Suprapubic skin (tissue), 4 donors: ENCODE data around the gene TGFBRAP1. TPM values are rescaled to one million over a fixed set of nuclear protein-coding genes. Genes with fewer than 3 reads are reported as not detected.
"Not testable (repeated sequence)": the region's sequence is repeated elsewhere in the genome, so short reads cannot be mapped to it uniquely, and the experiment has no call there.

Source experiments
- DNase-seq, 2 donors: peaks; one replicate each; pipeline ENCODE4 v3.0.0-alpha.2; 2019; ENCODE audit warnings: low spot score in 2 of 2
- H3K27ac ChIP-seq: fragments of 200-600 bp; sonication (generic); one replicate; pipeline ENCODE4 v1.5.1; 2019
- H3K27me3 ChIP-seq: fragments of 200-600 bp; sonication (generic); one replicate; pipeline ENCODE4 v1.5.1; 2019
- H3K36me3 ChIP-seq: fragments of 200-600 bp; sonication (generic); one replicate; pipeline ENCODE4 v1.5.1; 2019
- H3K4me1 ChIP-seq: fragments of 200-600 bp; sonication (generic); one replicate; pipeline ENCODE4 v1.5.1; 2019
- H3K4me3 ChIP-seq: fragments of 200-600 bp; sonication (generic); one replicate; pipeline ENCODE4 v1.5.1; 2019; ENCODE audit warnings: mild to moderate bottlenecking
- H3K9me3 ChIP-seq: fragments of 200-600 bp; sonication (generic); one replicate; pipeline ENCODE4 v1.5.1; 2019
- EP300 ChIP-seq: sonication (generic); formaldehyde crosslinking; IDR thresholded peaks from one replicate; pipeline ENCODE4 v1.6.1; 2017; ENCODE audit warnings: antibody characterized with exemption
- POLR2A ChIP-seq, 2 donors: fragments of 450-650 bp; IDR thresholded peaks; one replicate each; pipeline ENCODE4 v1.6.1; 2017; ENCODE audit warnings: antibody characterized with exemption in 2 of 2, mild to moderate bottlenecking in 2 of 2, moderate library complexity in 2 of 2
- POLR2AphosphoS5 ChIP-seq, 3 donors: sonication (generic); formaldehyde crosslinking; IDR thresholded peaks; one replicate each; pipeline ENCODE4 v1.6.1; 2017; ENCODE audit warnings: antibody characterized with exemption in 3 of 3
- WGBS: methylation state at CpG from one replicate; pipeline ENCODE4 v1.1.5; 2018; 5-methylcytosine and 5-hydroxymethylcytosine counted together
- total RNA-seq, 4 donors: library from RNA; depleted of rRNA; stranded (reverse); fragments of >200 nt; gene quantifications; one replicate each; pipeline ENCODE4 v1.1.0, GENCODE V29; 2016
- TF ChIP-seq, protein P1 (sequence below), 2 donors: fragments of 200-600 bp in 1 of 2; fragments of 450-650 bp in 1 of 2; sonication (generic) in 1 of 2; IDR thresholded peaks; one replicate each; pipeline ENCODE4 v1.5.1; 2016 to 2019; ENCODE audit warnings: antibody characterized with exemption in 2 of 2, mild to moderate bottlenecking in 1 of 2, moderate library complexity in 1 of 2

TGFBRAP1 gene
- total RNA-seq, 4 donors from 2014 or later: 31.0 to 38.1 (median 36.9) TPM

DNA sequence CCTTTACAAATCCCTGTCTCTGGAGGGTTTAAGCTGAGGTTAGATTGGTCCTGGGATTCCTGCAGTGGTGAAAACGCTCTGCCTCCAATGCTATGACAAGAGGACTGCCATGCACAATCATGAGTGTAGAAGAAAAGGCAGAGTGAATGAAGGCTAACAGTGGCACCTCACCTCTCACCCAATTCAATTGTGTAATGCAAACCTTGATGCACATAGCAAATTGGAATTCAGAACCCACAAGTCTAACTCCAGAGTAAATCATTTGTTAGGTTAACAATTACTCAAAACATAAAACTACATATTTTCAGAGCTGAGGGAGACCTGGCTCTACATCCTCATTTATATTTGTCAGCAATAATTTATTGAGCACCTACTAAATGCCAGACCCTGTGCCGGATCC lies 1.8 kb downstream of the TGFBRAP1 start:
- no peaks in the 10 kb centered on the region for H3K9me3 ChIP-seq
- peak overlapping the region; percentile 84 for H3K4me3 ChIP-seq
- WGBS: 70% methylated on average over 2 of the region's 2 CpGs
- no peaks in the 10 kb centered on the region for H3K27me3 ChIP-seq
- DNase-seq: no peak
- peak overlapping the region; percentile 84 for H3K27ac ChIP-seq
- TF ChIP-seq, protein P1, sequence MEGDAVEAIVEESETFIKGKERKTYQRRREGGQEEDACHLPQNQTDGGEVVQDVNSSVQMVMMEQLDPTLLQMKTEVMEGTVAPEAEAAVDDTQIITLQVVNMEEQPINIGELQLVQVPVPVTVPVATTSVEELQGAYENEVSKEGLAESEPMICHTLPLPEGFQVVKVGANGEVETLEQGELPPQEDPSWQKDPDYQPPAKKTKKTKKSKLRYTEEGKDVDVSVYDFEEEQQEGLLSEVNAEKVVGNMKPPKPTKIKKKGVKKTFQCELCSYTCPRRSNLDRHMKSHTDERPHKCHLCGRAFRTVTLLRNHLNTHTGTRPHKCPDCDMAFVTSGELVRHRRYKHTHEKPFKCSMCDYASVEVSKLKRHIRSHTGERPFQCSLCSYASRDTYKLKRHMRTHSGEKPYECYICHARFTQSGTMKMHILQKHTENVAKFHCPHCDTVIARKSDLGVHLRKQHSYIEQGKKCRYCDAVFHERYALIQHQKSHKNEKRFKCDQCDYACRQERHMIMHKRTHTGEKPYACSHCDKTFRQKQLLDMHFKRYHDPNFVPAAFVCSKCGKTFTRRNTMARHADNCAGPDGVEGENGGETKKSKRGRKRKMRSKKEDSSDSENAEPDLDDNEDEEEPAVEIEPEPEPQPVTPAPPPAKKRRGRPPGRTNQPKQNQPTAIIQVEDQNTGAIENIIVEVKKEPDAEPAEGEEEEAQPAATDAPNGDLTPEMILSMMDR (IDR thresholded peaks at IDR 0.05): no peak
- no peak for TF ChIP-seq EP300
- TF ChIP-seq POLR2A (IDR thresholded peaks at IDR 0.05): no peak
- no peak for TF ChIP-seq POLR2AphosphoS5 (IDR thresholded peaks at IDR 0.05)
- peaks cover 37% of the 10 kb centered on the region for H3K4me1 ChIP-seq
- no peaks in the 10 kb centered on the region for H3K36me3 ChIP-seq

DNA sequence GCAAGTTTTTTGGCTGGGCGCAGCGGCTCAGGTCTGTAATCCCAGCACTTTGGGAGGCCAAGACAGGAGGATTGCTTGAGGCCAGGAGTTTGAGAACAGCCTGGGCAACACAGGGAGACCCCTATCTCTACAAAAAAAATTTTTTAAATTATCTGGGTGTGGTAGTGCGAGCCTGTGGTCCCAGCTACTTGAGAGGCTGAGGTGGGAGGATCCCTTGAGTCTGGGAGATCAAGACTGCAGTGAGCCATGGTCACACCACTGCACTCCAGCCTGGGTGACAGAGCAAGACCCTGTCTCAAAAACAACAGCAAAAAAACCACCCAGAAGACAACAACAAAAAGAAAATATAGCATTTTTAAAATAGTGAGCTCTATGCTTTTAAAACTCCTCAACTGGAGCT lies 2.3 kb downstream of the TGFBRAP1 start:
- not testable (repeated sequence) for H3K9me3 ChIP-seq, H3K36me3 ChIP-seq, H3K4me3 ChIP-seq, DNase-seq, H3K27ac ChIP-seq, H3K27me3 ChIP-seq
- peaks cover 37% of the 10 kb centered on the region for H3K4me1 ChIP-seq
- WGBS: 76% methylated on average over 3 of the region's 3 CpGs

DNA sequence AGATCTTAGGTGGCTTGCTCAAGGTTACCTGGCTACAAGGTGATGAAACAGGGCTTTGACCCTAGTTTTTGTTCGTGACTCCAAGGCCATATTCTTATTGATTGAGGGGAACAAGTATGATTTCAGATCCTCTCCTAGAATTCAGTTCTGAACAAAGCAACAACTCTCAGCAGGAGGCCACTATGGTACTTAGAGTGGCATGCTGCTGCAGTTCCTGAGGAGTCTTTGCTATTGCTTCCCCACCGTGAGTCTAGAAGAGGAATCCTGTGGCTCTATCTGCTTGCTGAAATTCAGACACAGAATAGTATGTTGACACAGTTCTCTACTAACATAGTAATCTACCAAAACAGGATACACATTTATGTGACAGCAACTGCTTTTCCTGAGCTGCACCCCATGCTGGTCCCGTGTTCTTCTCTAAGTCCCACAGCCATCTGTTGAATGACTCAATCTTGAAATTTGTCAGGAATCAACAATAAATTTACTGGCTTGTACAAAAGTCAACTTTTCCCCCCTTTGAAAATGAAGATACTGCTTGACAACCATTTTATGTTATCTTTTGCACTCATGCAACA lies 4.1 kb downstream of the TGFBRAP1 start:
- Histone ChIP-seq H3K36me3 (no peaks in the 10 kb centered on the region), H3K27me3 (no peaks in the 10 kb centered on the region), H3K4me1 (peaks cover 33% of the 10 kb centered on the region), H3K4me3 (no peak overlapping the region), H3K9me3 (no peaks in the 10 kb centered on the region), H3K27ac (no peak overlapping the region)
- TF ChIP-seq POLR2AphosphoS5 (IDR thresholded peaks at IDR 0.05) (no peak), EP300 (no peak), POLR2A (IDR thresholded peaks at IDR 0.05) (no peak)
- TF ChIP-seq, protein P1 (IDR thresholded peaks at IDR 0.05): no peak
- DNase-seq: no peak
- 79% methylated on average over 3 of the region's 3 CpGs for WGBS

DNA sequence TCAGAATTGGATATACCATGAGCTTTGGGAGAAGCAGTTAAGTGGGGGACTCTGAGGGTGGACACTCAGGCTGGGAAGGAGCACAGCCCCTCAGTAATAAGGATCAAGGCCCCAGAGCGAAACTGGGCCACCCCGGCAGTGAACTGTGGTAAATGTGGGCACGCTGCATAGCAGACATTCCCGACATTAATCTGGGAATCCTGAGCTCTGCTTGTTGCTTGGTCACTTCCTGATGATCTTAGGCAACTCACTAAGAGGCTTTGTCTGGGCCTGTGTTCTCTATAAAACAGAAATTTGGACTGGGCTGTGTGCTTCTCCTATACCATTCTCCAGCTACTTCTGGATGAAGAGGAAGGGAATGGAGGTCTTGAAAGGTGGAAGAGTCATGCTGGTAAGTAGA lies 4.8 kb downstream of the TGFBRAP1 start:
- Histone ChIP-seq H3K9me3 (no peaks in the 10 kb centered on the region), H3K36me3 (no peaks in the 10 kb centered on the region), H3K4me3 (no peak overlapping the region), H3K27ac (no peak overlapping the region), H3K4me1 (peaks cover 26% of the 10 kb centered on the region), H3K27me3 (no peaks in the 10 kb centered on the region)
- WGBS: 90% methylated on average over 4 of the region's 4 CpGs
- no peak for DNase-seq
- no peak for TF ChIP-seq EP300
- no peak for TF ChIP-seq POLR2AphosphoS5 (IDR thresholded peaks at IDR 0.05)
- TF ChIP-seq POLR2A (IDR thresholded peaks at IDR 0.05): no peak
- TF ChIP-seq, protein P1 (IDR thresholded peaks at IDR 0.05): no peak

DNA sequence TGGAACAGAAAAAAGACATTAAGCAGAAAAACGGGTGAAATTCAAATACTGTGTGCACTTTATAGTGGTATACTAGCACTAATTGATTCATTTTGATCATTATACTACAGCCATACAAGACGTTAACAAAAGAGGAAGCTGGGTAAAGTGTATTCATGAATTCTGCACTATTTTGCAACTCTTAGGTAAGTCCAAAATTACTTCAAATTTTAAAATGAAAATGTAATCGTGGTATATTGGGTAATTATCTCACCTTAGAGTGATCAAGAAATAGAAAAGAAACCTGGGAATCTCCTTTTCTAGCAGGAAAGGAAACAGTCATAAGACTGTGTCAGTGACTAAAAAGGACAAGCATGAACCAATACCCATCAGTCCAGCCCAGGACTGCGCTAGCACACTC lies 5.4 kb downstream of the TGFBRAP1 start:
- no peak for DNase-seq
- Histone ChIP-seq H3K9me3 (no peaks in the 10 kb centered on the region), H3K4me3 (no peak overlapping the region), H3K27ac (no peak overlapping the region), H3K4me1 (peaks cover 26% of the 10 kb centered on the region), H3K36me3 (no peaks in the 10 kb centered on the region), H3K27me3 (no peaks in the 10 kb centered on the region)
- TF ChIP-seq, protein P1 (IDR thresholded peaks at IDR 0.05): no peak
- TF ChIP-seq POLR2A (IDR thresholded peaks at IDR 0.05): no peak
- TF ChIP-seq EP300: no peak
- no peak for TF ChIP-seq POLR2AphosphoS5 (IDR thresholded peaks at IDR 0.05)
- 83% methylated on average over 4 of the region's 4 CpGs for whole genome bisulfite sequencing

DNA sequence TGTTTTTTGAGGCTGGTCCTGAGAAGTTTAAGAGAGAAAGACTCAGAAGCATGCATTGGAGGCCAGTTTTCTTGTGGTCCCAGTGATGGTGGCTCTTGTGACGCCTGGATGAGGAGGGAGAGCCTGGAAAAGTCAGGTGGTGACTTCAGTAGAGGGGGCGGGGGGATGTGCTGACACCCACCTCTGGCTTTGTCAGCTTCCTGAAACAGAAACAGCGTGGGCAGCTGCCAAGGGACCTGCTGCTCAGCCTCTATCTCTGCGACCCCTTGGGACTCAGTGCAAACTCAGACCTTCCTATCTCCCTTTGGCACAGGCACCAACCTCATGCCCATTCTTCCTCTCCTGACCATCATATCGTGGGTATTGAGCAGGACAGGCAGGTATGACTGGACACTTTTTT lies 6.4 kb downstream of the TGFBRAP1 start:
- Histone ChIP-seq H3K4me3 (no peak overlapping the region), H3K36me3 (no peaks in the 10 kb centered on the region), H3K27ac (no peak overlapping the region), H3K27me3 (no peaks in the 10 kb centered on the region), H3K4me1 (peaks cover 16% of the 10 kb centered on the region), H3K9me3 (no peaks in the 10 kb centered on the region)
- TF ChIP-seq POLR2AphosphoS5 (IDR thresholded peaks at IDR 0.05) (no peak), EP300 (no peak), POLR2A (IDR thresholded peaks at IDR 0.05) (no peak)
- TF ChIP-seq, protein P1 (IDR thresholded peaks at IDR 0.05): no peak
- WGBS: 88% methylated on average over 5 of the region's 5 CpGs
- no peak for DNase-seq
